ENCODE results near the gene KLB. TPM values are rescaled to one million over a fixed set of nuclear protein-coding genes. Genes with fewer than 3 reads are reported as not detected.

KLB gene
- total and polyA plus RNA-seq, 2 experiments from 2014 or later, result 0.03 to 0.19 TPM

DNA sequence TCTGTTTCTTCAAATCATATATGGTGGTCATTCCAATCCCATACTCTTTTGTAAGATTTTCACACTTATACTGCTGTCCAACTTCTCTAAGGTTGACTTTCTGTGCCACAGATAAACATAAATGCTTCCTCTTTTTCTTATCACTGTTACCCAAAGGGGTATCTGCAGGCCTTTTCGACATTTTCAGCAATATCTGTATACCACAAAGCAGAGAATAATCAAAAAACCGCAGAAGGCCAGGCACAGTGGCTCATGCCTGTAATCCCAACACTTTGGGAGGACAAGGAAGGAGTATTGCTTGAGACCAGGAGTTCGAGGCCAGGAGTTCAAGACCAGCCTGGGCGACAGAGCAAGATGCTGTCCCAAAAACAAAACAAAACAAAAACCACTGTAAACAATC is 37.4 kb upstream of the KLB start:
- DNase-seq (ENCODE audit: low spot score) (no peak), ATAC-seq (no peak)
- Histone ChIP-seq H3K27me3 (ENCODE audit: insufficient read depth) (peaks cover 11% of the 10 kb centered on the region; the same call in 1 of the 2 replicates), H3K4me3 (no peak overlapping the region), H4K20me1 (replicated peaks; ENCODE audit: insufficient read depth) (peaks cover 9% of the 10 kb centered on the region), H3K9me2 (ENCODE audit: insufficient read depth) (0 out of 2 replicates have a peak, but pooled peaks cover 6% of the 10 kb centered on the region), H3F3A (replicated peaks; ENCODE audit: low read depth) (0 out of 2 replicates have a peak, but pooled peaks cover 5% of the 10 kb centered on the region), H3K36me3 (ENCODE audit: insufficient read depth) (no peaks in the 10 kb centered on the region), H2AFZ (no peak overlapping the region), H3K4me2 (no peak overlapping the region), H3K79me2 (replicated peaks; ENCODE audit: insufficient read depth) (peaks cover 18% of the 10 kb centered on the region), H3K27ac (ENCODE audit: low read depth) (no peak overlapping the region), H3K4me1 (ENCODE audit: insufficient read depth) (peaks cover 10% of the 10 kb centered on the region)
- Mint-ChIP-seq H3K27ac (no peak overlapping the region), H3K4me1 (peaks cover 6% of the 10 kb centered on the region; the same call in 2 of the 3 replicates), H3K9me3 (peaks cover 34% of the 10 kb centered on the region), H3K36me3 (ENCODE audit: low read depth) (peaks cover 17% of the 10 kb centered on the region), H3K27me3 (ENCODE audit: insufficient read depth, low read depth, poor library complexity) (peaks cover 18% of the 10 kb centered on the region), H3K4me3 (no peak overlapping the region)
- TF ChIP-seq EZH2phosphoT487 (IDR thresholded peaks at IDR 0.05; ENCODE audit: unreplicated experiment) (no peak), ZNF114 (CRISPR knock-in tag; IDR thresholded peaks at IDR 0.05) (no peak), NANOG (IDR thresholded peaks at IDR 0.05; ENCODE audit: borderline replicate concordance) (no peak), CREB1 (CRISPR knock-in tag; IDR thresholded peaks at IDR 0.05; ENCODE audit: low read depth) (no peak), EZH2 (IDR thresholded peaks at IDR 0.05; ENCODE audit: low read depth, unreplicated experiment) (no peak), STAT1 (IDR thresholded peaks at IDR 0.05; ENCODE audit: unreplicated experiment) (no peak), POLR2AphosphoS5 (IDR thresholded peaks at IDR 0.05; ENCODE audit: low read depth) (no peak), JUNB (IDR thresholded peaks at IDR 0.05; ENCODE audit: unreplicated experiment) (no peak), ZNF331 (CRISPR knock-in tag; IDR thresholded peaks at IDR 0.05; ENCODE audit: low read depth) (no peak)
- TF ChIP-seq, protein P1, sequence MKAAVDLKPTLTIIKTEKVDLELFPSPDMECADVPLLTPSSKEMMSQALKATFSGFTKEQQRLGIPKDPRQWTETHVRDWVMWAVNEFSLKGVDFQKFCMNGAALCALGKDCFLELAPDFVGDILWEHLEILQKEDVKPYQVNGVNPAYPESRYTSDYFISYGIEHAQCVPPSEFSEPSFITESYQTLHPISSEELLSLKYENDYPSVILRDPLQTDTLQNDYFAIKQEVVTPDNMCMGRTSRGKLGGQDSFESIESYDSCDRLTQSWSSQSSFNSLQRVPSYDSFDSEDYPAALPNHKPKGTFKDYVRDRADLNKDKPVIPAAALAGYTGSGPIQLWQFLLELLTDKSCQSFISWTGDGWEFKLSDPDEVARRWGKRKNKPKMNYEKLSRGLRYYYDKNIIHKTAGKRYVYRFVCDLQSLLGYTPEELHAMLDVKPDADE (IDR thresholded peaks at IDR 0.05), result no peak
- TF ChIP-seq, protein P2, sequence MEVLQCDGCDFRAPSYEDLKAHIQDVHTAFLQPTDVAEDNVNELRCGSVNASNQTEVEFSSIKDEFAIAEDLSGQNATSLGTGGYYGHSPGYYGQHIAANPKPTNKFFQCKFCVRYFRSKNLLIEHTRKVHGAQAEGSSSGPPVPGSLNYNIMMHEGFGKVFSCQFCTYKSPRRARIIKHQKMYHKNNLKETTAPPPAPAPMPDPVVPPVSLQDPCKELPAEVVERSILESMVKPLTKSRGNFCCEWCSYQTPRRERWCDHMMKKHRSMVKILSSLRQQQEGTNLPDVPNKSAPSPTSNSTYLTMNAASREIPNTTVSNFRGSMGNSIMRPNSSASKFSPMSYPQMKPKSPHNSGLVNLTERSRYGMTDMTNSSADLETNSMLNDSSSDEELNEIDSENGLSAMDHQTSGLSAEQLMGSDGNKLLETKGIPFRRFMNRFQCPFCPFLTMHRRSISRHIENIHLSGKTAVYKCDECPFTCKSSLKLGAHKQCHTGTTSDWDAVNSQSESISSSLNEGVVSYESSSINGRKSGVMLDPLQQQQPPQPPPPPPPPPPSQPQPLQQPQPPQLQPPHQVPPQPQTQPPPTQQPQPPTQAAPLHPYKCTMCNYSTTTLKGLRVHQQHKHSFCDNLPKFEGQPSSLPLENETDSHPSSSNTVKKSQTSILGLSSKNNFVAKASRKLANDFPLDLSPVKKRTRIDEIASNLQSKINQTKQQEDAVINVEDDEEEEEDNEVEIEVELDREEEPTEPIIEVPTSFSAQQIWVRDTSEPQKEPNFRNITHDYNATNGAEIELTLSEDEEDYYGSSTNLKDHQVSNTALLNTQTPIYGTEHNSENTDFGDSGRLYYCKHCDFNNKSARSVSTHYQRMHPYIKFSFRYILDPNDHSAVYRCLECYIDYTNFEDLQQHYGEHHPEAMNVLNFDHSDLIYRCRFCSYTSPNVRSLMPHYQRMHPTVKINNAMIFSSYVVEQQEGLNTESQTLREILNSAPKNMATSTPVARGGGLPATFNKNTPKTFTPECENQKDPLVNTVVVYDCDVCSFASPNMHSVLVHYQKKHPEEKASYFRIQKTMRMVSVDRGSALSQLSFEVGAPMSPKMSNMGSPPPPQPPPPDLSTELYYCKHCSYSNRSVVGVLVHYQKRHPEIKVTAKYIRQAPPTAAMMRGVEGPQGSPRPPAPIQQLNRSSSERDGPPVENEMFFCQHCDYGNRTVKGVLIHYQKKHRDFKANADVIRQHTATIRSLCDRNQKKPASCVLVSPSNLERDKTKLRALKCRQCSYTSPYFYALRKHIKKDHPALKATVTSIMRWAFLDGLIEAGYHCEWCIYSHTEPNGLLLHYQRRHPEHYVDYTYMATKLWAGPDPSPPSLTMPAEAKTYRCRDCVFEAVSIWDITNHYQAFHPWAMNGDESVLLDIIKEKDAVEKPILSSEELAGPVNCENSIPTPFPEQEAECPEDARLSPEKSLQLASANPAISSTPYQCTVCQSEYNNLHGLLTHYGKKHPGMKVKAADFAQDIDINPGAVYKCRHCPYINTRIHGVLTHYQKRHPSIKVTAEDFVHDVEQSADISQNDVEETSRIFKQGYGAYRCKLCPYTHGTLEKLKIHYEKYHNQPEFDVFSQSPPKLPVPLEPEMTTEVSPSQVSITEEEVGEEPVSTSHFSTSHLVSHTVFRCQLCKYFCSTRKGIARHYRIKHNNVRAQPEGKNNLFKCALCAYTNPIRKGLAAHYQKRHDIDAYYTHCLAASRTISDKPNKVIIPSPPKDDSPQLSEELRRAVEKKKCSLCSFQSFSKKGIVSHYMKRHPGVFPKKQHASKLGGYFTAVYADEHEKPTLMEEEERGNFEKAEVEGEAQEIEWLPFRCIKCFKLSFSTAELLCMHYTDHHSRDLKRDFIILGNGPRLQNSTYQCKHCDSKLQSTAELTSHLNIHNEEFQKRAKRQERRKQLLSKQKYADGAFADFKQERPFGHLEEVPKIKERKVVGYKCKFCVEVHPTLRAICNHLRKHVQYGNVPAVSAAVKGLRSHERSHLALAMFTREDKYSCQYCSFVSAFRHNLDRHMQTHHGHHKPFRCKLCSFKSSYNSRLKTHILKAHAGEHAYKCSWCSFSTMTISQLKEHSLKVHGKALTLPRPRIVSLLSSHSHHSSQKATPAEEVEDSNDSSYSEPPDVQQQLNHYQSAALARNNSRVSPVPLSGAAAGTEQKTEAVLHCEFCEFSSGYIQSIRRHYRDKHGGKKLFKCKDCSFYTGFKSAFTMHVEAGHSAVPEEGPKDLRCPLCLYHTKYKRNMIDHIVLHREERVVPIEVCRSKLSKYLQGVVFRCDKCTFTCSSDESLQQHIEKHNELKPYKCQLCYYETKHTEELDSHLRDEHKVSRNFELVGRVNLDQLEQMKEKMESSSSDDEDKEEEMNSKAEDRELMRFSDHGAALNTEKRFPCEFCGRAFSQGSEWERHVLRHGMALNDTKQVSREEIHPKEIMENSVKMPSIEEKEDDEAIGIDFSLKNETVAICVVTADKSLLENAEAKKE (CRISPR knock-in tag; IDR thresholded peaks at IDR 0.05), result no peak
- TF ChIP-seq, protein P3, sequence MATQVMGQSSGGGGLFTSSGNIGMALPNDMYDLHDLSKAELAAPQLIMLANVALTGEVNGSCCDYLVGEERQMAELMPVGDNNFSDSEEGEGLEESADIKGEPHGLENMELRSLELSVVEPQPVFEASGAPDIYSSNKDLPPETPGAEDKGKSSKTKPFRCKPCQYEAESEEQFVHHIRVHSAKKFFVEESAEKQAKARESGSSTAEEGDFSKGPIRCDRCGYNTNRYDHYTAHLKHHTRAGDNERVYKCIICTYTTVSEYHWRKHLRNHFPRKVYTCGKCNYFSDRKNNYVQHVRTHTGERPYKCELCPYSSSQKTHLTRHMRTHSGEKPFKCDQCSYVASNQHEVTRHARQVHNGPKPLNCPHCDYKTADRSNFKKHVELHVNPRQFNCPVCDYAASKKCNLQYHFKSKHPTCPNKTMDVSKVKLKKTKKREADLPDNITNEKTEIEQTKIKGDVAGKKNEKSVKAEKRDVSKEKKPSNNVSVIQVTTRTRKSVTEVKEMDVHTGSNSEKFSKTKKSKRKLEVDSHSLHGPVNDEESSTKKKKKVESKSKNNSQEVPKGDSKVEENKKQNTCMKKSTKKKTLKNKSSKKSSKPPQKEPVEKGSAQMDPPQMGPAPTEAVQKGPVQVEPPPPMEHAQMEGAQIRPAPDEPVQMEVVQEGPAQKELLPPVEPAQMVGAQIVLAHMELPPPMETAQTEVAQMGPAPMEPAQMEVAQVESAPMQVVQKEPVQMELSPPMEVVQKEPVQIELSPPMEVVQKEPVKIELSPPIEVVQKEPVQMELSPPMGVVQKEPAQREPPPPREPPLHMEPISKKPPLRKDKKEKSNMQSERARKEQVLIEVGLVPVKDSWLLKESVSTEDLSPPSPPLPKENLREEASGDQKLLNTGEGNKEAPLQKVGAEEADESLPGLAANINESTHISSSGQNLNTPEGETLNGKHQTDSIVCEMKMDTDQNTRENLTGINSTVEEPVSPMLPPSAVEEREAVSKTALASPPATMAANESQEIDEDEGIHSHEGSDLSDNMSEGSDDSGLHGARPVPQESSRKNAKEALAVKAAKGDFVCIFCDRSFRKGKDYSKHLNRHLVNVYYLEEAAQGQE (IDR thresholded peaks at IDR 0.05; ENCODE audit: unreplicated experiment), result no peak
- TF ChIP-seq, protein P4, sequence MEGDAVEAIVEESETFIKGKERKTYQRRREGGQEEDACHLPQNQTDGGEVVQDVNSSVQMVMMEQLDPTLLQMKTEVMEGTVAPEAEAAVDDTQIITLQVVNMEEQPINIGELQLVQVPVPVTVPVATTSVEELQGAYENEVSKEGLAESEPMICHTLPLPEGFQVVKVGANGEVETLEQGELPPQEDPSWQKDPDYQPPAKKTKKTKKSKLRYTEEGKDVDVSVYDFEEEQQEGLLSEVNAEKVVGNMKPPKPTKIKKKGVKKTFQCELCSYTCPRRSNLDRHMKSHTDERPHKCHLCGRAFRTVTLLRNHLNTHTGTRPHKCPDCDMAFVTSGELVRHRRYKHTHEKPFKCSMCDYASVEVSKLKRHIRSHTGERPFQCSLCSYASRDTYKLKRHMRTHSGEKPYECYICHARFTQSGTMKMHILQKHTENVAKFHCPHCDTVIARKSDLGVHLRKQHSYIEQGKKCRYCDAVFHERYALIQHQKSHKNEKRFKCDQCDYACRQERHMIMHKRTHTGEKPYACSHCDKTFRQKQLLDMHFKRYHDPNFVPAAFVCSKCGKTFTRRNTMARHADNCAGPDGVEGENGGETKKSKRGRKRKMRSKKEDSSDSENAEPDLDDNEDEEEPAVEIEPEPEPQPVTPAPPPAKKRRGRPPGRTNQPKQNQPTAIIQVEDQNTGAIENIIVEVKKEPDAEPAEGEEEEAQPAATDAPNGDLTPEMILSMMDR (conservative IDR thresholded peaks at IDR 0.05; ENCODE audit: low read depth in 2 of 2), result no peak
